VCaP (cell line): ENCODE results near the gene CAPZB.

Experiments used
- H3K27ac ChIP-seq: fragments of 450-650 bp; 2 replicates; pipeline ENCODE4 v1.5.1; 2017
- TF ChIP-seq, protein P1 (sequence below): fragments of 450-650 bp; conservative IDR thresholded peaks from 2 replicates; pipeline ENCODE4 v1.5.1; 2017; ENCODE audit warnings: mild to moderate bottlenecking, moderate library complexity

Gene CAPZB

DNA sequence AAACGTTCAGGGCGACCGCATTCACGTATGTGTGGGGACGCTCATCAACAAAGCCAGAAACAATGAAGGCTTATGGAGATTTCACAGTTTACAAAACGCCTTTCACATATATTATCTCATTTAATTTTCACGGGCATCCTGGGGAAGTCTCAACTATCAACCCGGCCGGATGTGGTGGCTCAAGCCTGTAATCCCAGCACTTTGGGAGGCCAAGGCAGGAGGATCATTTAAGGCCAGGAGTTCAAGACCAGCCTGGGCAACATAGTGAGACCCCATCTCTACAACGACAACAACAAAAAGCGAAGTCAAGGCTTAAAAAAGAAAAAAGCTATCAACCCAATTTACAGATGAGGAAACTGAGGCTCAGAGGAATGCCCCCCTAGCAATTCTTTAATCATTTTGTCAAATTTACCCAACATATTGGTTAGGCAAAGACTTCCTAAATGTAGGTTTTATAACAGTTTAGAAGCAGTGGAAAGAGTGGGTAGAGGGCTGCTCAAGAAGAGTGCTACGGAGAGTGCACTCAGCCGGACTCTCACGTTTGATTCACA, 144.9 kb downstream of the CAPZB start:
- H3K27ac ChIP-seq: no peak overlapping the region
- TF ChIP-seq, protein P1, sequence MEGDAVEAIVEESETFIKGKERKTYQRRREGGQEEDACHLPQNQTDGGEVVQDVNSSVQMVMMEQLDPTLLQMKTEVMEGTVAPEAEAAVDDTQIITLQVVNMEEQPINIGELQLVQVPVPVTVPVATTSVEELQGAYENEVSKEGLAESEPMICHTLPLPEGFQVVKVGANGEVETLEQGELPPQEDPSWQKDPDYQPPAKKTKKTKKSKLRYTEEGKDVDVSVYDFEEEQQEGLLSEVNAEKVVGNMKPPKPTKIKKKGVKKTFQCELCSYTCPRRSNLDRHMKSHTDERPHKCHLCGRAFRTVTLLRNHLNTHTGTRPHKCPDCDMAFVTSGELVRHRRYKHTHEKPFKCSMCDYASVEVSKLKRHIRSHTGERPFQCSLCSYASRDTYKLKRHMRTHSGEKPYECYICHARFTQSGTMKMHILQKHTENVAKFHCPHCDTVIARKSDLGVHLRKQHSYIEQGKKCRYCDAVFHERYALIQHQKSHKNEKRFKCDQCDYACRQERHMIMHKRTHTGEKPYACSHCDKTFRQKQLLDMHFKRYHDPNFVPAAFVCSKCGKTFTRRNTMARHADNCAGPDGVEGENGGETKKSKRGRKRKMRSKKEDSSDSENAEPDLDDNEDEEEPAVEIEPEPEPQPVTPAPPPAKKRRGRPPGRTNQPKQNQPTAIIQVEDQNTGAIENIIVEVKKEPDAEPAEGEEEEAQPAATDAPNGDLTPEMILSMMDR: no peak

- H3K27ac ChIP-seq: no peak overlapping the region
- TF ChIP-seq, protein P1: no peak
Observed at GRCh38 chr1:19339214-19339861, 146.0 kb downstream of the CAPZB start.

- H3K27ac ChIP-seq: no peak overlapping the region
- TF ChIP-seq, protein P1: no peak
Observed at GRCh38 chr1:19338323-19338762, 147.0 kb downstream of the CAPZB start.

DNA sequence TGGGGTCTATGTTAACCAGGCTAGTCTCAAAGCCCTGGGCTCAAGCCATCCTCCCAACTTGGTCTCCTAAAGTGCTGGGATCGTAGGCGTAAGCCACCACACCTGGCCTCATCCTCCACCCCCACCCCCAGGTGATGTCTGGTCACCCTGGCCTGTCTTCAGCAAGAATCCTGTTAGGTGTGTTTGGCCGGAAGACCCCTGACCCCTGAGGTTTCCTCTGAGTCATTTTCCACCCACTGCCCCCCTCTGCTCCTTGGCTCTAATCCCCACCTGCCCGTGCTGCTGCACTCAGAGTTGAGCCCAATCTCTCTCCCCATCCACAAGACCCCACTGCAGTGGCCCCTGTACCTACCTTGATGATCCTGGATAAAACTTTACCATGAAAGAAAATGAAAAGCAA, 148.1 kb downstream of the CAPZB start:
- H3K27ac ChIP-seq: no peak overlapping the region
- TF ChIP-seq, protein P1: no peak

DNA sequence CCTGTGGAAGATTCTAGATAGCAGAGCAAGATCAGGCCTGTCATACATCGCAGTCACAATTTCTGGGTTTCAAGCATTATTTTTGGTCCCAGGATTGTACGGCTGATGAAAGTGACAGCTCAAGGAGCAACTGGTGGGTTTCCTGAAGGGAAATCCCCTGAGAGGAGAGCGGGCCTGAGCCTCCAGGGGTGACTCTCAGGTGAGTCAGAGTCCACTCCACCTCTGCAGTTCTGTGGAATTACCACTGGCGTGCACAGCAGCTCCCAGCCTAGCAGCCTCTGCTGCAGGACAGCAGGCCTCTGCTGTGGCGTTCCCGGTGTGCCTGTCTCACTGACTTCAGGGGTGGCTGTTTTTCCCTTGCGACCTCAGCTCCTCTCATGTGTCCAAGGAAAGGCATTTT, 148.8 kb downstream of the CAPZB start:
- no peak overlapping the region for H3K27ac ChIP-seq
- TF ChIP-seq, protein P1: no peak

GRCh38 chr1:19333587-19334354, 151.6 kb downstream of the CAPZB start:
- no peak overlapping the region for H3K27ac ChIP-seq
- TF ChIP-seq, protein P1: no peak

- H3K27ac ChIP-seq: no peak overlapping the region
- TF ChIP-seq, protein P1: no peak
Observed at GRCh38 chr1:19332832-19333231, 152.5 kb downstream of the CAPZB start.
